Right lobe of liver (tissue), 6 donors: ENCODE data around the gene ISM2. TPM values are rescaled to one million over a fixed set of nuclear protein-coding genes. Genes with fewer than 3 reads are reported as not detected.

Source experiments
- ATAC-seq, 4 donors: fragments of 200-7000 bp; cut with Tn5 transposase; one replicate each; pipeline ENCODE4 v1.9.1; 2020; ENCODE audit warnings: mild to moderate bottlenecking in 4 of 4, moderate library complexity in 4 of 4
- DNase-seq, 3 donors: peaks; one replicate each; pipeline ENCODE4 v3.0.0-alpha.2; 2020
- H3K27ac ChIP-seq, 3 donors: fragments of 200-600 bp; one replicate each; pipeline ENCODE4 v1.8.0; 2022
- H3K27me3 ChIP-seq, 2 donors: fragments of 200-600 bp; one replicate each; pipeline ENCODE4 v1.8.0; 2022
- H3K36me3 ChIP-seq, 4 donors: fragments of 200-600 bp; sonication (generic) in 1 of 4; one replicate each; pipeline versions ENCODE4 v1.5.1 to v1.8.0; 2017 to 2022; ENCODE audit warnings: control low read depth in 1 of 4
- H3K4me1 ChIP-seq, 4 donors: fragments of 200-600 bp; sonication (generic) in 1 of 4; one replicate each; pipeline versions ENCODE4 v1.5.1 to v1.8.0; 2017 to 2022; ENCODE audit warnings: control low read depth in 1 of 4
- H3K4me3 ChIP-seq, 3 donors: fragments of 200-600 bp; one replicate each; pipeline ENCODE4 v1.8.0; 2022
- H3K9me3 ChIP-seq, 4 donors: fragments of 200-600 bp; sonication (generic) in 1 of 4; one replicate each; pipeline versions ENCODE4 v1.5.1 to v1.8.0; 2017 to 2022; ENCODE audit warnings: control low read depth in 1 of 4
- POLR2A ChIP-seq: fragments of 450-650 bp; IDR thresholded peaks from one replicate; pipeline ENCODE4 v1.6.1; 2017; ENCODE audit warnings: antibody characterized with exemption, mild to moderate bottlenecking
- WGBS: methylation state at CpG from one replicate; pipeline ENCODE4 v1.1.6; 2018; ENCODE audit warnings: low coverage, low lambda C conversion rate; ENCODE audit not compliant: insufficient coverage; ENCODE audit errors: missing lambda C conversion rate; 5-methylcytosine and 5-hydroxymethylcytosine counted together
- intact Hi-C, 2 donors: fragments of 100-400 bp; cut with DNase I; formaldehyde crosslinking; loops; one replicate each; pipeline versions ENCODE4 v1.11.2 to v1.14.1; 2022
- total RNA-seq, 6 experiments: library from RNA; depleted of rRNA in 2 of 6; stranded (reverse); fragments of >200 nt in 2 of 6; fragmentation: NEBNext Ultra II Directional in 3 of 6; extraction: Animal tissue kit (Norgen Biotek cat#: 25700) in 3 of 6; gene quantifications; one replicate each; pipeline versions ENCODE4 v1.1.0 to v1.2.4, GENCODE V29; 2016 to 2023
- TF ChIP-seq, protein P1 (sequence below), 4 donors: fragments of 200-600 bp in 3 of 4; fragments of 450-650 bp in 1 of 4; IDR thresholded peaks; one replicate each; pipeline versions ENCODE4 v1.5.1 to v1.8.0; 2016 to 2022; ENCODE audit warnings: antibody characterized with exemption in 4 of 4, mild to moderate bottlenecking in 2 of 4
- donor health status: DM: no; HTN: yes; CAD: no.
- donor health status: DM: no; HTN: no; CAD: no.
- donor health status: DM: no; HTN: no; CAD: no.
- donor health status: DM: no; HTN: yes; CAD: no.
- donor health status: DM: no; HTN: yes; CAD: no.

ISM2 gene
- total RNA-seq, 6 experiments from 2014 or later = 0.37 TPM; not detected in 5

DNA sequence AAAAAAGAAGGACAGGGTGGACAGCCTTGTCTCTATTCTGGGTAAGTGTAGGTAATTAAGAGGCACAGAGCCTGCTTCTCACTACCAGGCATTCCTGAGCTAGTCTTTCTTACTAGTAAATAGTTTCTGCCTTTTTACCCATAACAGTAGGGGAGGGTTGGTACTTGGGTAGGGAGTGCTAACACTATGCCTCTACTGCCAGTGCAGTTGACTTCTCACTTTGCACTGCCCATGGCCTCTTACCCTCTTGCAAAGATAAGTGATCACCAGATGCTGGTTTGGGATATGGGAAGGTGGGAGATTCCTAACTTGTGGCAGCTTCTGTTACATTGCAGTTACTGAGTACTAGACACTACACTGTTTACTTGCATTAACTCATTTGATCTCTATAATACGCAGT lies 29.1 kb downstream of the ISM2 start:
- TF ChIP-seq POLR2A = no peak
- TF ChIP-seq, protein P1, sequence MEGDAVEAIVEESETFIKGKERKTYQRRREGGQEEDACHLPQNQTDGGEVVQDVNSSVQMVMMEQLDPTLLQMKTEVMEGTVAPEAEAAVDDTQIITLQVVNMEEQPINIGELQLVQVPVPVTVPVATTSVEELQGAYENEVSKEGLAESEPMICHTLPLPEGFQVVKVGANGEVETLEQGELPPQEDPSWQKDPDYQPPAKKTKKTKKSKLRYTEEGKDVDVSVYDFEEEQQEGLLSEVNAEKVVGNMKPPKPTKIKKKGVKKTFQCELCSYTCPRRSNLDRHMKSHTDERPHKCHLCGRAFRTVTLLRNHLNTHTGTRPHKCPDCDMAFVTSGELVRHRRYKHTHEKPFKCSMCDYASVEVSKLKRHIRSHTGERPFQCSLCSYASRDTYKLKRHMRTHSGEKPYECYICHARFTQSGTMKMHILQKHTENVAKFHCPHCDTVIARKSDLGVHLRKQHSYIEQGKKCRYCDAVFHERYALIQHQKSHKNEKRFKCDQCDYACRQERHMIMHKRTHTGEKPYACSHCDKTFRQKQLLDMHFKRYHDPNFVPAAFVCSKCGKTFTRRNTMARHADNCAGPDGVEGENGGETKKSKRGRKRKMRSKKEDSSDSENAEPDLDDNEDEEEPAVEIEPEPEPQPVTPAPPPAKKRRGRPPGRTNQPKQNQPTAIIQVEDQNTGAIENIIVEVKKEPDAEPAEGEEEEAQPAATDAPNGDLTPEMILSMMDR (IDR thresholded peaks at IDR 0.05) = no peak
- no peaks in the 10 kb centered on the region for H3K4me1 ChIP-seq
- WGBS = 91% methylated on average over 1 of the region's 1 CpG
- H3K27ac ChIP-seq = no peak overlapping the region
- H3K36me3 ChIP-seq = peaks cover 10 to 51% (median 30%) of the 10 kb centered on the region in 4 donors
- no peak overlapping the region for H3K4me3 ChIP-seq
- intact Hi-C loops = no loop called here
- no peak for ATAC-seq
- no peaks in the 10 kb centered on the region for H3K27me3 ChIP-seq
- DNase-seq = no peak
- H3K9me3 ChIP-seq = no peaks in the 10 kb centered on the region

DNA sequence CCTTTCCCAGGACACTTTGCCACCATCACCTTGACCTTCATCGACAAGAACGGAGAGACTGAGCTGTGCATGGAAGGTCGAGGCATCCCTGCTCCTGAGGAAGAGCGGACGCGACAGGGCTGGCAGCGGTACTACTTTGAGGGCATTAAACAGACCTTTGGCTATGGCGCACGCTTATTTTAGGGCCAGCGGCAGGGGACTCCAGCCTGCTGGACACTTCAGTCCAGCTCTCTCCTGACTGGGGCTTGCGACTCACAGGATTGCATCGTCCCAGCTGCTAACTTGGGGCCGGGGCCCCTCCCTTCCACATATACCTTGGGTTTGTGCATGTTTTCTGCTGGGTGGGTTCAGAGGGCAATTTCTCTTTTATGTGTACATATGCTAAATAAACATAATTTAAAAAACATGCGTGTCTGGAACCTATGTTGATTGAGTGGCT lies 29.5 kb downstream of the ISM2 start:
- no peaks in the 10 kb centered on the region for H3K27me3 ChIP-seq
- H3K36me3 ChIP-seq = peaks cover 12 to 56% (median 33%) of the 10 kb centered on the region in 4 donors
- no peaks in the 10 kb centered on the region for H3K9me3 ChIP-seq
- no peak overlapping the region for H3K4me3 ChIP-seq
- intact Hi-C loops = no loop called here
- no peak for DNase-seq
- WGBS = 75% methylated on average over 4 of the region's 14 CpGs
- TF ChIP-seq POLR2A = no peak
- TF ChIP-seq, protein P1 (IDR thresholded peaks at IDR 0.05) = no peak
- no peak for ATAC-seq
- no peaks in the 10 kb centered on the region for H3K4me1 ChIP-seq
- no peak overlapping the region for H3K27ac ChIP-seq

DNA sequence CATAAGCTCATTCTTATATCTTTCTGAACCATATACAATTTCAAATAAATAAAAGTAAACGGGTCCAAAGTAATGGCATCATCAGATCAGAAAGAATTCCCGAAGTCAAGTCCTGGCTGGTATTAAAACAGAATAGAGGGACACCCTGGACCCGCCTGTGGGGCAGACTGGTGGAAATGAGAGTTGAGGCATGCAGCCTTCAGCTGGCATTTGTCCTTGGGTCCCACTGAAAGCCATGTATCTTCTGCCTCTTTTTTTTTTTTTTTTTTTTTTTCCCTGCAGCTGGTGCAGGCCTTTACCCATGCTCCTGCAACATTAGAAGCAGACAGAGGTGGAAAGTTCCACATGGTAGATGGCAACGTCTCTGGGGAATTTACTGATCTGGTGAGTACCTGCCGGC lies 30.8 kb downstream of the ISM2 start:
- H3K9me3 ChIP-seq = no peaks in the 10 kb centered on the region
- no peak overlapping the region for H3K4me3 ChIP-seq
- no peak for ATAC-seq
- H3K27ac ChIP-seq = no peak overlapping the region
- DNase-seq = no peak
- H3K27me3 ChIP-seq = no peaks in the 10 kb centered on the region
- intact Hi-C loops = no loop called here
- WGBS = 80% methylated on average over 4 of the region's 5 CpGs
- H3K36me3 ChIP-seq = peaks cover 12 to 69% (median 44%) of the 10 kb centered on the region in 4 donors
- no peaks in the 10 kb centered on the region for H3K4me1 ChIP-seq
- TF ChIP-seq, protein P1 (IDR thresholded peaks at IDR 0.05) = no peak
- TF ChIP-seq POLR2A = no peak

DNA sequence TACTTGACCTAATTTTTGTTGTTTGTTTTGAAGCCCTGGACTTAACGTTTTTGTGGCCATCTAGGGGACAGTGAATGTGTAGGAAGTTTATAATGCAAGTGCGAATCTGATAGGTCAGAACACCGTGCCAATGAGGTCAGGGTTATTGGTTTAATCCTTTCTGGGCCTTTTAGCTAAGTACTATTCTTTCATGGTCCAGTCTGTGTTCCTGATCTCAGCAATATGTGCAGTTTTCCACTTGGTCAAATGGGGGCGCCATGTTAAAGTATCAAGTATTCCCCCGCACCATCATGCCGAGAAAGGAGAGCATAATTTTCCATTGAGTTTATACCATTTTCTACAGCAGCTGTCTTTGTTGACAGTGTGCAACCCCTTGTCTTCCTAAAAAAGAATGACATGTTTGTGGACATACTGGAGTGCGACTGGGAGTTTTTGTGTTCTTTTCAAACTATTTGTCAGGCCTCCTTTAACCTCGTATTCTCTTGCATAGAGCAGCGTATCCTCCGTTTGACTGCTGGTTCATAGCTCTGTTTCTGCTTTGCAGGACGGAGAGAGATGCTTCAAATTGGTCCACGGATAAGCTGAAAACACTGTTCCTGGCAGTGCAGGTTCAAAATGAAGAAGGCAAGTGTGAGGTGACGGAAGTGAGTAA lies 39.4 kb downstream of the ISM2 start:
- ATAC-seq = no peak
- H3K4me1 ChIP-seq = peaks cover 0 to 20% (median 4%) of the 10 kb centered on the region in 4 donors
- 40% methylated on average over 13 of the region's 13 CpGs for WGBS
- intact Hi-C loops = no loop called here
- H3K27me3 ChIP-seq = no peaks in the 10 kb centered on the region
- peaks cover 7 to 48% (median 33%) of the 10 kb centered on the region in 4 donors for H3K36me3 ChIP-seq
- TF ChIP-seq POLR2A = no peak
- TF ChIP-seq, protein P1 (IDR thresholded peaks at IDR 0.05) = peak; percentile 33 to 47 (median 40)
- H3K27ac ChIP-seq = peak overlapping the region in 1 of 3 donors; percentile 99
- peak overlapping the region; percentile 72 to 83 (median 81) for H3K4me3 ChIP-seq
- no peaks in the 10 kb centered on the region for H3K9me3 ChIP-seq
- DNase-seq = peak in 1 of 3 donors; percentile 47
